Karpas-422 (cell line): ENCODE results near the gene KRTAP26-1. TPM values are rescaled to one million over a fixed set of nuclear protein-coding genes. Genes with fewer than 3 reads are reported as not detected.

Source experiments
- DNase-seq: peaks from one replicate; pipeline ENCODE4 v3.0.0-alpha.2; 2015
- H2AFZ ChIP-seq: fragments of 200-600 bp; sonication (generic); 2 replicates; pipeline ENCODE4 v1.6.1; 2014; ENCODE audit warnings: antibody characterized with exemption, low read length, mixed read lengths
- H3K27ac ChIP-seq: fragments of 200-600 bp; sonication (generic); 2 replicates; pipeline ENCODE4 v1.5.1; 2014; ENCODE audit warnings: mild to moderate bottlenecking, low read length, moderate library complexity
- H3K27me3 ChIP-seq: fragments of 200-600 bp; sonication (generic); 2 replicates; pipeline ENCODE4 v1.6.1; 2014; ENCODE audit warnings: low read length, mixed read lengths
- H3K36me3 ChIP-seq: fragments of 200-600 bp; sonication (generic); 2 replicates; pipeline ENCODE4 v1.6.1; 2014; ENCODE audit warnings: low read length, mixed read lengths; ENCODE audit not compliant: insufficient read depth
- H3K4me1 ChIP-seq: fragments of 200-600 bp; sonication (generic); 2 replicates; pipeline ENCODE4 v1.6.1; 2014; ENCODE audit warnings: mild to moderate bottlenecking, low read length, mixed read lengths
- H3K4me2 ChIP-seq: fragments of 200-600 bp; sonication (generic); 2 replicates; pipeline ENCODE4 v1.6.1; 2014; ENCODE audit warnings: low read length, low read depth, mild to moderate bottlenecking; ENCODE audit not compliant: poor library complexity, severe bottlenecking
- H3K4me3 ChIP-seq: fragments of 200-600 bp; sonication (generic); 2 replicates; pipeline ENCODE4 v1.5.1; 2014; ENCODE audit warnings: mild to moderate bottlenecking, antibody characterized with exemption, low read length, mixed read lengths
- H3K79me2 ChIP-seq: fragments of 200-600 bp; sonication (generic); 2 replicates; pipeline ENCODE4 v1.6.1; 2014; ENCODE audit warnings: mild to moderate bottlenecking, low read length, mixed read lengths
- H3K9ac ChIP-seq: fragments of 200-600 bp; sonication (generic); 2 replicates; pipeline ENCODE4 v1.6.0; 2014; ENCODE audit warnings: low read length
- H3K9me2 ChIP-seq: fragments of 200-600 bp; sonication (generic), shearing (Covaris generic); replicated peaks from 2 replicates; pipeline ENCODE4 v1.6.0; 2014; ENCODE audit warnings: mild to moderate bottlenecking, low read length, moderate library complexity; ENCODE audit not compliant: insufficient read depth
- H3K9me3 ChIP-seq: fragments of 300-700, 200-600 bp; sonication (generic); 2 replicates; pipeline ENCODE4 v1.6.1; 2014; ENCODE audit warnings: low read length, mixed read lengths
- H4K20me1 ChIP-seq: fragments of 200-600 bp; sonication (generic); 2 replicates; pipeline ENCODE4 v1.6.1; 2014; ENCODE audit warnings: mild to moderate bottlenecking, antibody characterized with exemption, low read length, low read depth; ENCODE audit not compliant: insufficient read depth
- total RNA-seq: library from RNA; depleted of rRNA; stranded (reverse); fragments of >200 nt; shearing (Covaris generic); gene quantifications from 2 replicates; pipeline ENCODE4 v1.2.3, GENCODE V29; 2014; ENCODE audit warnings: low replicate concordance

The KRTAP26-1 gene
- total RNA-seq, 1 experiment from 2014 or later: not detected

DNA sequence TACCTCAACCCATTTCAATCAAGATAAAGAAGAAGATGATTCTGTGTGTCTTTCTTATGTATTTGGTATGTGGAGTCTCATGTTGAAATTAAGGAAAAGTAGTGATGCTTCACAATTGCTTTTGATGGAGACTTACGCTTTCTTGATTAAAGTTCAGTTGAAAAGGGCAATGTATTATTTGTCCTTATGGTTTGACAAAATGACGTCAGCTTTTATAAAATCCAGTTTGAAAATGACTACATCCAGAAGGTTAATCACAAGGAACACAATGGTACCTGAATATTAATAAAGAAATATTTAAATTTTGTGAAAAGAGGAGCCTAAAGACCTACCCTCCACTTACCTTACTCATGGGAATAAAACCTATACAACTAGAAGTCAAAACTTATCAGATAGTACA, 4.4 kb downstream of the KRTAP26-1 start:
- DNase-seq: no peak

DNA sequence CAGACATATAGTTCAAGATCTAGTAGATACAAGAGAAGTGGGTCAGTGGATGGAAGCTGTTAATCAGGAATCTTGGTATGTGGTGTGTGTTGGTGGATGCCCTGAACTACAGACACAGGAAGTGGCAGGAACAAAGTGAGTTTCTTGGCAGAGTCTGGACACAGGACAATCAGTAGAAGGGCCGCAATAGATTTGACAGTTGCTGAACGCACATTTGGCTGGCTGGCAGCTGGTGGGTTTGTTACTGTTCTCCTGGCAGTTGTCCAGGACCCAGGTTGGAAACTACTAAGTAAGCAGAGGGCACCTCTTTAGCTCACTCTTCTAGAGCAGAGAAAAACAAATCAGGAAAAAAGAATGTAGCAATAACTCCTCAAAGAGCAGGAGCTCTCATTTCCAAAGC, 13.2 kb downstream of the KRTAP26-1 start:
- no peak overlapping the region for H3K4me3 ChIP-seq
- H3K79me2 ChIP-seq: no peaks in the 10 kb centered on the region
- no peak for DNase-seq
- H3K4me1 ChIP-seq: no peaks in the 10 kb centered on the region
- no peaks in the 10 kb centered on the region for H3K9me2 ChIP-seq
- H4K20me1 ChIP-seq: no peaks in the 10 kb centered on the region
- no peaks in the 10 kb centered on the region; the same call in 1 of the 2 replicates for H3K9me3 ChIP-seq
- no peak overlapping the region for H3K27ac ChIP-seq
- H3K27me3 ChIP-seq: no peaks in the 10 kb centered on the region
- no peaks in the 10 kb centered on the region for H3K36me3 ChIP-seq
- no peak overlapping the region for H3K4me2 ChIP-seq
- no peak overlapping the region for H2AFZ ChIP-seq
- H3K9ac ChIP-seq: no peak overlapping the region

More for the DNA sequence above, 4.4 kb downstream of the KRTAP26-1 start:
- H3K79me2 ChIP-seq: no peaks in the 10 kb centered on the region
- no peaks in the 10 kb centered on the region for H3K36me3 ChIP-seq
- no peaks in the 10 kb centered on the region for H4K20me1 ChIP-seq
- no peak overlapping the region for H2AFZ ChIP-seq
- no peaks in the 10 kb centered on the region for H3K9me2 ChIP-seq
- H3K4me1 ChIP-seq: no peaks in the 10 kb centered on the region
- no peaks in the 10 kb centered on the region for H3K27me3 ChIP-seq
- H3K4me3 ChIP-seq: no peak overlapping the region
- H3K4me2 ChIP-seq: no peak overlapping the region
- no peaks in the 10 kb centered on the region for H3K9me3 ChIP-seq
- H3K27ac ChIP-seq: no peak overlapping the region
- H3K9ac ChIP-seq: no peak overlapping the region

DNA sequence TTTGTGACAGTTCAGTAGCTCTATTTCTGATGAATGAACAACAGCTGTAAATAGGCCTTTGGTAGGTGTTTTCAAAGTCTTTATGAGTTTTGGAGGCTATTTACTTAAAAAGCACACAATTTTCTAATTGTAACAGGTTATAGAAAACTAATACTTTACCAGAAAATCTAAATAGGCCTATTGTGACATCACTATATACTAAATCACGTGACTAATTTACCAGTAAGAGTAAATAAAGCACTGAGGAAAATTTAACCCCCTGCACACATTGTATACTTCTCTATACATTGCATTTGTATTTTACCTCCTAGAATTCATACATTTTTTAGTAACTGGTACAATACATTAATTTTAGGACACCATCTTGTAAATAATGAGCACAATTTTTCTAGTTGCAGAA, 15.0 kb downstream of the KRTAP26-1 start:
- H3K4me1 ChIP-seq: no peaks in the 10 kb centered on the region
- H3K36me3 ChIP-seq: no peaks in the 10 kb centered on the region
- H3K9me3 ChIP-seq: no peaks in the 10 kb centered on the region; the same call in 1 of the 2 replicates
- H2AFZ ChIP-seq: no peak overlapping the region
- H3K4me2 ChIP-seq: no peak overlapping the region
- DNase-seq: no peak
- no peaks in the 10 kb centered on the region for H3K9me2 ChIP-seq
- H3K27me3 ChIP-seq: no peaks in the 10 kb centered on the region
- H3K9ac ChIP-seq: no peak overlapping the region
- H3K79me2 ChIP-seq: no peaks in the 10 kb centered on the region
- H3K27ac ChIP-seq: no peak overlapping the region
- H3K4me3 ChIP-seq: no peak overlapping the region
- no peaks in the 10 kb centered on the region for H4K20me1 ChIP-seq

DNA sequence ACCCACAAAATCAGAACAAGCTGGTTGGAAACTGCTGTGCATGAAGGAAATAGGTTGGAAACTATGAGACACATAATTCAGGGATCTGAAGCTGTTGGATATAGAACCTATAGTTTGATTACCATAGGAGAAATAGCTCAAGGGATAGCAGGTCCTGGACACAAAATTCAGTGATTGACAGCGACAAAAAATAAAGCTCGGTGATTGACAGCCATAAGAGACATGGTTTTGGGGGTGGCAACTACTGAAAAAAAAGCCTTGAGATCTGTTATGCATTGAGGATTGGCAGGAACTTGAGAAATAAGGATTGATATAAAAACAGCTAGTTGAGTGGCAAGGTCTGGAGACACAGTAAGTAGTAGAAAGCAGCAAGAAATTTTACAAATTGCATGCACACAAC, 30.9 kb downstream of the KRTAP26-1 start, which contains the start of gene KRTAP25-1:
KRTAP25-1 (minus strand) TSS at position 300 of the 400 bp plus-strand sequence; CDS start at position 276, 24 bp downstream.
- Histone ChIP-seq H2AFZ (no peak within 1 kb of the TSS), H3K4me3 (no peak within 1 kb of the TSS), H3K9me2 (no peaks in the 10 kb centered on the region), H3K36me3 (no peaks in the 10 kb centered on the region), H3K9me3 (no peaks in the 10 kb centered on the region), H3K27me3 (no peaks in the 10 kb centered on the region), H3K79me2 (no peaks in the 10 kb centered on the region), H3K4me1 (no peaks in the 10 kb centered on the region), H3K9ac (no peak within 1 kb of the TSS), H4K20me1 (no peaks in the 10 kb centered on the region), H3K4me2 (no peak within 1 kb of the TSS), H3K27ac (no peak within 1 kb of the TSS)
- DNase-seq: no peak

DNA sequence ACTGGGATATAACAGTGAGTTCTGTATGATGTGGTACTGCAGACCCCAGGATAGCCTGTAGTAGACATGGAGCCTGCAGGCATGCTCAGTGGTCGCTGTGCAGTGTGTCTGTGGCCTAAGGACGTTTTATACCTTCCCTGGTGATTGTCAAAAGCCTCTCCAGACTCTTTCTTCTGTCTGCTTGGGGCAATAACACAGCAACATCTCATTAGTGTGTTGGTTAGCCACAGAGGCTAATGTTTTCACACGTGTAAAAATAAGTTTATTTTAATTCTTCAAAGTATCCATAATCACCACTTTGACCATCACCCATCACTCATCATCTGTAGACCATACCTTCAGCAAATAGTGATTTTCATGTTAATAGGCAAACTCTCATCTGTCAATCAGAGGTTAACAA, 37.3 kb downstream of the KRTAP26-1 start, which contains the start of gene KRTAP24-1:
KRTAP24-1 (minus strand) TSS at position 101 of the 400 bp plus-strand sequence; CDS start at position 83, 18 bp downstream.
- no peak within 1 kb of the TSS for H3K4me3 ChIP-seq

DNA sequence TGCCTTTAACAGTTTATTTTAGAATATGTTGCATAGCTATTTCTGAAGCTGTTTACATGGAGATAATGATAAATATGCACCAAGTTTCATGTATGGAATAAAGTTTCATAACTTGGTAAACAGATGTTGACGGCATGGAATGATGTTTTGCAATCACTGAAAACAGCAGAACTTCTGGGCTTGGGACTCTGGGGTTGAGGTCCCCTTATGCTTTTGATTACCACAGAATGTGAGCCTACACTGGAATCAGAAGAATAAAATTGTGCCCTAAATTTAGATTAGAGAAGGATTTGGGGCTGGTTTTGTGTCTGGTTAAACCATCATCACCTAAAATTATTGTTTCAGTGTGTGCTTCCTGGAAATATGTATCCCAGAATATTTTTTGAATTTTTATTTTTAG, 48.5 kb downstream of the KRTAP26-1 start:
- H3K79me2 ChIP-seq: no peaks in the 10 kb centered on the region
- no peaks in the 10 kb centered on the region for H3K36me3 ChIP-seq
- no peak overlapping the region for H2AFZ ChIP-seq
- no peak overlapping the region for H3K9ac ChIP-seq
- DNase-seq: no peak
- no peaks in the 10 kb centered on the region for H3K4me1 ChIP-seq
- H4K20me1 ChIP-seq: no peaks in the 10 kb centered on the region
- no peak overlapping the region for H3K4me3 ChIP-seq
- no peak overlapping the region for H3K27ac ChIP-seq
- H3K27me3 ChIP-seq: no peaks in the 10 kb centered on the region
- no peak overlapping the region for H3K4me2 ChIP-seq
- H3K9me2 ChIP-seq: no peaks in the 10 kb centered on the region
- no peaks in the 10 kb centered on the region for H3K9me3 ChIP-seq

More for the DNA sequence above, 37.3 kb downstream of the KRTAP26-1 start, which contains the start of gene KRTAP24-1:
- no peaks in the 10 kb centered on the region for H3K79me2 ChIP-seq
- H3K27ac ChIP-seq: no peak within 1 kb of the TSS
- no peak within 1 kb of the TSS for H2AFZ ChIP-seq
- no peaks in the 10 kb centered on the region for H3K9me2 ChIP-seq
- no peaks in the 10 kb centered on the region for H3K27me3 ChIP-seq
- no peaks in the 10 kb centered on the region for H3K9me3 ChIP-seq
- H3K4me2 ChIP-seq: no peak within 1 kb of the TSS
- H4K20me1 ChIP-seq: no peaks in the 10 kb centered on the region
- no peak within 1 kb of the TSS for H3K9ac ChIP-seq
- no peaks in the 10 kb centered on the region for H3K4me1 ChIP-seq
- no peak for DNase-seq
- H3K36me3 ChIP-seq: no peaks in the 10 kb centered on the region

DNA sequence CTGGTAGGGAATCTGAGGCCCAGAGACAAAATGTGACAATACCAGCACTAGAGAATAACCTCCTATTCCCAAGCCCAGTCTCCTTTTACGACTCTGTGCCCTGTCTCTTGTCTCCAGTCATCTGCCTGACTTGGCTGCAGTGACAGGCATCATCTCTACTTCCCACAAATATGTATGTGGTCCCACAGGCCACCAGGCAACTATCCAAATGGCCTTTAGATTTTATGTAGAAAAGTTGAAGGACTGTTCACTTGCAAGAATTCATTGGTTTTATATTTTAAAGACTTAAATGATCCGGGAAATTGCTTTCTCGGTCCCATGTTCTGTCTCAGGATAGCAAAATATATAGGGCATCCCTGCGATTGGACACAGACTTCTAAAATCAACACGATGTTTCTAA, 49.0 kb downstream of the KRTAP26-1 start:
- H3K27ac ChIP-seq: no peak overlapping the region
- H3K27me3 ChIP-seq: 0 out of 2 replicates have a peak, but pooled peaks cover 2% of the 10 kb centered on the region
- no peaks in the 10 kb centered on the region for H3K9me3 ChIP-seq
- no peaks in the 10 kb centered on the region for H3K9me2 ChIP-seq
- no peaks in the 10 kb centered on the region for H4K20me1 ChIP-seq
- no peaks in the 10 kb centered on the region for H3K4me1 ChIP-seq
- H3K36me3 ChIP-seq: no peaks in the 10 kb centered on the region
- DNase-seq: no peak
- no peak overlapping the region for H3K9ac ChIP-seq
- no peak overlapping the region for H2AFZ ChIP-seq
- H3K79me2 ChIP-seq: no peaks in the 10 kb centered on the region
- H3K4me3 ChIP-seq: no peak overlapping the region
- no peak overlapping the region for H3K4me2 ChIP-seq

DNA sequence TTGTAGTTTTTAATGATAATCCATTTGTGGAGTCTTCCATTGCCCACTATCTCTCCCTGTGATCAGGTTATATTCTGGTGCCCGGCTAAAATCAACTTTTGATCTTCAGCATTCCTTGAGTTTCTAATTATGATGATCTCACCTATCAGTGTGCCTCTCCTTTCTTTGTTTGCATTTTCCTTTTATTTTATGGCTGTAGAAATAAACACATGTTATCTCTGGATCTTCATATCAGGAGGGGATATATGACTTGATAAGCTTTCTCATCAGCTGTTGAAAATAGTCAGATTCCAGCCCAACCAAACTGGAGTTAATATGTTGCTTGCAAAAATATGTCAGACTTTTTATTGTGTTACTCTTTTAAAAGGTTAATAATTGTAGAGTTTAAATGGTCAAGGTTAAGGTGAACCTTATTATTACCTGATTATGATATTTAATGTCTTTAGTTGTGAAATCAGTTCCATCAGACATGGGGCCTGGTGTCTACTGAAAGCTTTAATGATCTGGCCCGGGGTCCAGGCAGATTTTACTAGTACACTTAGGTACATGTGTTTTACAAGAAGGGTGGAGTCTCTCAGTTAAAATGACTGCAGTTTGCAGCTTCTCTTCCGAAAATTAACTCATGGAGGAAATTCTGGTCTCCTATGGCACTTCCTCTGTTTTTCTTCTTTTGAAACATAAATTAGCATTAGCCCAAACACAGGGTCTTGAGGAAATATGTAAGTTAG, 50.1 kb downstream of the KRTAP26-1 start:
- H3K4me1 ChIP-seq: no peaks in the 10 kb centered on the region
- H3K9me3 ChIP-seq: no peaks in the 10 kb centered on the region
- H2AFZ ChIP-seq: no peak overlapping the region
- DNase-seq: no peak
- H4K20me1 ChIP-seq: no peaks in the 10 kb centered on the region
- no peaks in the 10 kb centered on the region for H3K79me2 ChIP-seq
- H3K9me2 ChIP-seq: no peaks in the 10 kb centered on the region
- no peaks in the 10 kb centered on the region for H3K36me3 ChIP-seq
- 0 out of 2 replicates have a peak, but pooled peaks cover 2% of the 10 kb centered on the region for H3K27me3 ChIP-seq
- no peak overlapping the region for H3K9ac ChIP-seq
- H3K27ac ChIP-seq: no peak overlapping the region
- H3K4me3 ChIP-seq: no peak overlapping the region
- no peak overlapping the region for H3K4me2 ChIP-seq
